Esophagus muscularis mucosa (tissue), 3 donors: ENCODE results near the gene TENM4.

Experiments
- POLR2A ChIP-seq: fragments of 450-650 bp; IDR thresholded peaks from one replicate; pipeline ENCODE4 v1.6.1; 2017; ENCODE audit warnings: antibody characterized with exemption, moderate library complexity, mild to moderate bottlenecking, low read depth
- POLR2AphosphoS5 ChIP-seq, 2 donors: sonication (generic); formaldehyde crosslinking; IDR thresholded peaks; one replicate each; pipeline ENCODE4 v1.6.1; 2017; ENCODE audit warnings: antibody characterized with exemption in 2 of 2
- TF ChIP-seq, protein P1 (sequence below), 3 experiments: fragments of 200-600 bp in 2 of 3; fragments of 450-650 bp in 1 of 3; sonication (generic) in 2 of 3; IDR thresholded peaks; one replicate each; pipeline ENCODE4 v1.5.1; 2017 to 2019; ENCODE audit warnings: antibody characterized with exemption in 3 of 3, mild to moderate bottlenecking in 2 of 3, moderate library complexity in 1 of 3

DNA sequence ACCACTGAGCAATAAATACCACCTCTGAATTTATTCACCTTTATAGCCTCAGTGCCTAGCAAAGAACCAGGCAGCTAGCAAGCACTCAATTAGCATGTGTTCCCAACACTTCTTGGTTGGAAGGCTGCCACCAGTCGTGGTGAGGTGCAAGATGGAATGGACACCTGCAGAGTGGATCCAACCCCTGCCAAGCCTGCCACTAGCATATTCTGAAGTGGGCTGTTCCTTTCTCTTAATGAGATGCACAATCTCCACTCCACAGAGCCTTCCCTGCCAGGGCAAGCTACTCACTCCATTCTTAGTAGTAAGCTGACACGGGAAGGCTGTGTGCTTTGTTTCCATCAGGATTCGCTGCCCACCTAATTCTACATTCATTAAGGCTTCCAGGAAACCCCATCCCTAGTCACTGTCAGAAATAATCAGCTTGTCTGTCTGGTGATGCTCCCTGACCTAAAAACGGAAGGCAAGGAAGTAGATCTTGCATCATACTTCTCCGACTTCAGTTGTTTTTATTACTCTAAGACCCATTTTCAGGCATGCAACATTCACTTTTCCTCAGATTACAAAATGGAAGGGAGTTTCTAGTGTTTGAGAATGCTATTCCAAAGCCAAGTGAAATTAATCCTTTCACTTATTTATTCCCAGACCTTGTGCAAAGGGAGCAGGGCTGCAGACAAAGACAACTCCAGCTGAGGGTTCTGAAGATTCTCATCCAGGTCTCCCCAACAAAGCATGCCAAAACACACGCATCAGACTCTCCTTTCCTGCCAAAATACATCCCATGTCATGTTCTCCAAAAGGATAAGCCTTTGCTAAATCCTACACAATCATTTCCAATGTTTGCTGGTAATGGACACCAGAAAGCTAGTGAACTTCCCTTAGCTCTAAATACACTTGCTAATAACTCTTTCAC lies 128.0 kb downstream of the TENM4 start:
- TF ChIP-seq, protein P1, sequence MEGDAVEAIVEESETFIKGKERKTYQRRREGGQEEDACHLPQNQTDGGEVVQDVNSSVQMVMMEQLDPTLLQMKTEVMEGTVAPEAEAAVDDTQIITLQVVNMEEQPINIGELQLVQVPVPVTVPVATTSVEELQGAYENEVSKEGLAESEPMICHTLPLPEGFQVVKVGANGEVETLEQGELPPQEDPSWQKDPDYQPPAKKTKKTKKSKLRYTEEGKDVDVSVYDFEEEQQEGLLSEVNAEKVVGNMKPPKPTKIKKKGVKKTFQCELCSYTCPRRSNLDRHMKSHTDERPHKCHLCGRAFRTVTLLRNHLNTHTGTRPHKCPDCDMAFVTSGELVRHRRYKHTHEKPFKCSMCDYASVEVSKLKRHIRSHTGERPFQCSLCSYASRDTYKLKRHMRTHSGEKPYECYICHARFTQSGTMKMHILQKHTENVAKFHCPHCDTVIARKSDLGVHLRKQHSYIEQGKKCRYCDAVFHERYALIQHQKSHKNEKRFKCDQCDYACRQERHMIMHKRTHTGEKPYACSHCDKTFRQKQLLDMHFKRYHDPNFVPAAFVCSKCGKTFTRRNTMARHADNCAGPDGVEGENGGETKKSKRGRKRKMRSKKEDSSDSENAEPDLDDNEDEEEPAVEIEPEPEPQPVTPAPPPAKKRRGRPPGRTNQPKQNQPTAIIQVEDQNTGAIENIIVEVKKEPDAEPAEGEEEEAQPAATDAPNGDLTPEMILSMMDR (IDR thresholded peaks at IDR 0.05): no peak
- no peak for TF ChIP-seq POLR2AphosphoS5 (IDR thresholded peaks at IDR 0.05)
- TF ChIP-seq POLR2A: no peak
